Caco-2 (cell line): ENCODE measurements around the gene CRMP1. TPM values are rescaled to one million over a fixed set of nuclear protein-coding genes. Genes with fewer than 3 reads are reported as not detected.

Experiments
- BruUV-seq: library from RNA; stranded (reverse); fragments of 400-500 nt; replicated peaks from 2 replicates; lab custom pipeline; 2021; lab: Mats Ljungman, UMichigan
- CTCF ChIA-PET: fragments of 300-600 bp; sonication (Branson Sonifier 250); formaldehyde crosslinking; loops from one replicate; lab custom pipeline; 2022; ENCODE audit warnings: antibody characterized with exemption; lab: Charles Lee
- POLR2A ChIA-PET: fragments of 300-600 bp; sonication (Branson Sonifier 250); formaldehyde crosslinking; loops from one replicate; lab custom pipeline; 2022; ENCODE audit warnings: antibody characterized with exemption; lab: Charles Lee
- DNase-seq, 2 experiments: peaks; one replicate each; pipeline versions ENCODE4 v3.0.0 to v3.0.0-alpha.2; 2020 to 2022
- H3K27me3 ChIP-seq: replicated peaks from 2 replicates; pipeline ENCODE4 v1.6.0; 2011; ENCODE audit warnings: low read length; ENCODE audit not compliant: control insufficient read depth, insufficient read depth
- H3K36me3 ChIP-seq: 2 replicates; pipeline ENCODE4 v1.5.1; 2011; ENCODE audit warnings: low read length; ENCODE audit not compliant: control insufficient read depth, insufficient read depth
- H3K4me1 ChIP-seq: fragments of 250-450 bp; sonication (Bioruptor Pico); 2 replicates; pipeline ENCODE4 v1.5.1; 2020; ENCODE audit warnings: mild to moderate bottlenecking
- H3K4me3 ChIP-seq: 2 replicates; pipeline ENCODE4 v1.5.1; 2011; ENCODE audit warnings: low read depth, mild to moderate bottlenecking, control low read depth, low read length
- H3K9me3 ChIP-seq: fragments of 250-450 bp; sonication (Bioruptor Pico); 2 replicates; pipeline ENCODE4 v1.5.1; 2020; ENCODE audit warnings: mild to moderate bottlenecking, moderate library complexity
- H3K27ac Mint-ChIP-seq: one replicate; pipeline ENCODE4 v1.8.0; 2022; ENCODE audit warnings: mixed read lengths; ENCODE audit not compliant: unreplicated experiment
- H3K27me3 Mint-ChIP-seq: one replicate; pipeline ENCODE4 v1.8.0; 2022; ENCODE audit warnings: mixed read lengths; ENCODE audit not compliant: insufficient read depth, unreplicated experiment
- H3K36me3 Mint-ChIP-seq: one replicate; pipeline ENCODE4 v1.8.0; 2022; ENCODE audit warnings: mild to moderate bottlenecking, mixed read lengths; ENCODE audit not compliant: insufficient read depth, unreplicated experiment
- H3K4me1 Mint-ChIP-seq: one replicate; pipeline ENCODE4 v1.8.0; 2022; ENCODE audit warnings: low read depth, mixed read lengths; ENCODE audit not compliant: unreplicated experiment
- H3K4me3 Mint-ChIP-seq: one replicate; pipeline ENCODE4 v1.8.0; 2022; ENCODE audit warnings: mild to moderate bottlenecking, moderate library complexity, mixed read lengths; ENCODE audit not compliant: unreplicated experiment
- H3K9me3 Mint-ChIP-seq: one replicate; pipeline ENCODE4 v1.8.0; 2022; ENCODE audit warnings: mixed read lengths; ENCODE audit not compliant: unreplicated experiment
- CTCF ChIP-seq, 2 experiments: fragments of 200-600 bp in 1 of 2; IDR thresholded peaks; 1 replicate in 1 of 2; 2 replicates in 1 of 2; pipeline versions ENCODE4 v1.5.1 to v1.8.0; 2011 to 2022; ENCODE audit warnings: antibody characterized with exemption in 1 of 2, control low read depth in 1 of 2, inconsistent platforms in 1 of 2, low read depth in 1 of 2, low read length in 1 of 2, mild to moderate bottlenecking in 1 of 2, moderate library complexity in 1 of 2; ENCODE audit not compliant: insufficient read depth in 1 of 2, severe bottlenecking in 1 of 2, unreplicated experiment in 1 of 2
- intact Hi-C: fragments of 100-400 bp; cut with micrococcal nuclease; formaldehyde crosslinking; loops from one replicate; pipeline ENCODE4 v1.10.0; 2022; ENCODE audit not compliant: unreplicated experiment
- total RNA-seq: library from RNA; stranded (reverse); gene quantifications from 2 replicates; pipeline ENCODE4 v1.2.3, GENCODE V29; 2022

Gene CRMP1
- total RNA-seq, 1 experiment from 2014 or later, result not detected

GRCh38 chr4:5921981-5922380, 29.1 kb upstream of the CRMP1 start:
- no peaks in the 10 kb centered on the region for H3K27me3 ChIP-seq
- POLR2A ChIA-PET, result no interaction called here
- H3K27me3 Mint-ChIP-seq, result peaks cover 6% of the 10 kb centered on the region
- DNase-seq, result no peak
- no peak overlapping the region for H3K4me3 Mint-ChIP-seq
- H3K4me1 ChIP-seq, result no peaks in the 10 kb centered on the region
- no peaks in the 10 kb centered on the region for H3K4me1 Mint-ChIP-seq
- H3K4me3 ChIP-seq, result no peak overlapping the region
- CTCF ChIA-PET, result no interaction called here
- intact Hi-C loops, result no loop called here
- no peaks in the 10 kb centered on the region for H3K36me3 ChIP-seq
- no peaks in the 10 kb centered on the region for H3K9me3 ChIP-seq
- TF ChIP-seq CTCF (IDR thresholded peaks at IDR 0.05; ENCODE audit: insufficient read depth in 1 of 2, low read depth in 1 of 2, low read length in 1 of 2, severe bottlenecking in 1 of 2, unreplicated experiment in 1 of 2), result no peak
- no TSS peak for BruUV-seq
- H3K27ac Mint-ChIP-seq, result no peak overlapping the region
- no peaks in the 10 kb centered on the region for H3K36me3 Mint-ChIP-seq
- no peaks in the 10 kb centered on the region for H3K9me3 Mint-ChIP-seq

- no peak overlapping the region for H3K27ac Mint-ChIP-seq
- Histone ChIP-seq H3K4me3 (no peak overlapping the region), H3K9me3 (no peaks in the 10 kb centered on the region), H3K4me1 (no peaks in the 10 kb centered on the region), H3K27me3 (no peaks in the 10 kb centered on the region), H3K36me3 (no peaks in the 10 kb centered on the region)
- H3K36me3 Mint-ChIP-seq, result no peaks in the 10 kb centered on the region
- intact Hi-C loops, result no loop called here
- no peaks in the 10 kb centered on the region for H3K9me3 Mint-ChIP-seq
- no TSS peak for BruUV-seq
- ChIA-PET CTCF (no interaction called here), POLR2A (no interaction called here)
- no peaks in the 10 kb centered on the region for H3K4me1 Mint-ChIP-seq
- H3K27me3 Mint-ChIP-seq, result peaks cover 4% of the 10 kb centered on the region
- TF ChIP-seq CTCF (IDR thresholded peaks at IDR 0.05; ENCODE audit: insufficient read depth in 1 of 2, low read depth in 1 of 2, low read length in 1 of 2, severe bottlenecking in 1 of 2, unreplicated experiment in 1 of 2), result no peak
- no peak for DNase-seq
- no peak overlapping the region for H3K4me3 Mint-ChIP-seq
Measured at GRCh38 chr4:5921101-5921980, 28.5 kb upstream of the CRMP1 start.

GRCh38 chr4:5919571-5919970, 26.7 kb upstream of the CRMP1 start:
- Mint-ChIP-seq H3K4me3 (no peak overlapping the region), H3K4me1 (no peaks in the 10 kb centered on the region), H3K27me3 (peaks cover 8% of the 10 kb centered on the region), H3K36me3 (no peaks in the 10 kb centered on the region), H3K27ac (no peak overlapping the region), H3K9me3 (no peaks in the 10 kb centered on the region)
- POLR2A ChIA-PET, result no interaction called here
- Histone ChIP-seq H3K9me3 (no peaks in the 10 kb centered on the region), H3K27me3 (no peaks in the 10 kb centered on the region), H3K4me3 (no peak overlapping the region), H3K36me3 (no peaks in the 10 kb centered on the region), H3K4me1 (no peaks in the 10 kb centered on the region)
- no peak for DNase-seq
- BruUV-seq, result no TSS peak
- CTCF ChIA-PET, result no interaction called here
- TF ChIP-seq CTCF (IDR thresholded peaks at IDR 0.05; ENCODE audit: insufficient read depth in 1 of 2, low read depth in 1 of 2, low read length in 1 of 2, severe bottlenecking in 1 of 2, unreplicated experiment in 1 of 2), result no peak
- intact Hi-C loops, result no loop called here
